HT1080 (cell line): ENCODE results near the gene RAB12. TPM values are rescaled to one million over a fixed set of nuclear protein-coding genes. Genes with fewer than 3 reads are reported as not detected.

ENCODE experiments used
- DNase-seq: peaks from one replicate; pipeline ENCODE4 v3.0.0-alpha.2; 2015; ENCODE audit warnings: low read depth
- total RNA-seq: library from RNA; depleted of rRNA; stranded (reverse); fragments of >200 nt; shearing (Covaris generic); gene quantifications from 2 replicates; pipeline ENCODE4 v1.2.3, GENCODE V29; 2014; rRNA removed

Gene RAB12
- total RNA-seq, 1 experiment from 2014 or later: 45.4 TPM

- no peak for DNase-seq
These were observed 72.0 kb downstream of the RAB12 start for GRCh38 chr18:8681196-8681595.

- no peak for DNase-seq
These were observed 75.3 kb downstream of the RAB12 start for GRCh38 chr18:8684577-8684976.

- DNase-seq: no peak
These were observed 76.1 kb downstream of the RAB12 start for GRCh38 chr18:8685141-8685913.

- no peak for DNase-seq
These were observed 76.6 kb downstream of the RAB12 start for GRCh38 chr18:8685914-8686216.

- DNase-seq: no peak
These were observed 77.4 kb downstream of the RAB12 start for GRCh38 chr18:8686611-8687010.

- DNase-seq: no peak
These were observed 79.1 kb downstream of the RAB12 start for GRCh38 chr18:8688216-8688800.

- DNase-seq: no peak
These were observed 79.6 kb downstream of the RAB12 start for GRCh38 chr18:8688816-8689215.

Other genes with a start within 250 kb of the RAB12 start
- 20.5 and 28.8 TPM in 2 replicates for gene MTCL1, start 96.1 kb downstream of the RAB12 start, total RNA-seq